GM18505 (cell line): Measurements from ENCODE around the gene IL17B.

Experiments used
- ATAC-seq: cut with Tn5 transposase; IDR thresholded peaks from one replicate; pipeline ENCODE4 v1.9.1; 2021; ENCODE audit not compliant: unreplicated experiment
- POLR2A ChIP-seq: IDR thresholded peaks from 4 replicates; pipeline ENCODE4 v1.6.1; 2011; ENCODE audit warnings: borderline replicate concordance; ENCODE audit not compliant: insufficient read depth, insufficient read length; ENCODE audit errors: extremely low read depth

IL17B gene

GRCh38 chr5:149340920-149341319, 38.2 kb downstream of the IL17B start:
- no peak for ATAC-seq
- TF ChIP-seq POLR2A = no peak

GRCh38 chr5:149338364-149338763, 40.7 kb downstream of the IL17B start:
- no peak for TF ChIP-seq POLR2A
- no peak for ATAC-seq

GRCh38 chr5:149337736-149338135, 41.4 kb downstream of the IL17B start:
- no peak for ATAC-seq
- TF ChIP-seq POLR2A = no peak

GRCh38 chr5:149333711-149334443, 45.2 kb downstream of the IL17B start:
- TF ChIP-seq POLR2A = no peak
- ATAC-seq = no peak

- ATAC-seq = no peak
- TF ChIP-seq POLR2A = no peak
Measured at GRCh38 chr5:149328177-149328576, 50.9 kb downstream of the IL17B start.

- TF ChIP-seq POLR2A = no peak
- ATAC-seq = no peak
Measured at GRCh38 chr5:149326611-149327010, 52.5 kb downstream of the IL17B start.

- no peak for TF ChIP-seq POLR2A
- no peak for ATAC-seq
Measured at GRCh38 chr5:149325894-149326293, 53.2 kb downstream of the IL17B start.

- no peak for ATAC-seq
- TF ChIP-seq POLR2A = no peak
Measured at GRCh38 chr5:149325166-149325735, 53.8 kb downstream of the IL17B start.

GRCh38 chr5:149324641-149325040, 54.5 kb downstream of the IL17B start:
- ATAC-seq = no peak
- no peak for TF ChIP-seq POLR2A
